Measurements from ENCODE around the gene HK1.
"Not testable (repeated sequence)": the region's sequence is repeated elsewhere in the genome, so short reads cannot be mapped to it uniquely, and the experiment has no call there.

Gene HK1

DNA sequence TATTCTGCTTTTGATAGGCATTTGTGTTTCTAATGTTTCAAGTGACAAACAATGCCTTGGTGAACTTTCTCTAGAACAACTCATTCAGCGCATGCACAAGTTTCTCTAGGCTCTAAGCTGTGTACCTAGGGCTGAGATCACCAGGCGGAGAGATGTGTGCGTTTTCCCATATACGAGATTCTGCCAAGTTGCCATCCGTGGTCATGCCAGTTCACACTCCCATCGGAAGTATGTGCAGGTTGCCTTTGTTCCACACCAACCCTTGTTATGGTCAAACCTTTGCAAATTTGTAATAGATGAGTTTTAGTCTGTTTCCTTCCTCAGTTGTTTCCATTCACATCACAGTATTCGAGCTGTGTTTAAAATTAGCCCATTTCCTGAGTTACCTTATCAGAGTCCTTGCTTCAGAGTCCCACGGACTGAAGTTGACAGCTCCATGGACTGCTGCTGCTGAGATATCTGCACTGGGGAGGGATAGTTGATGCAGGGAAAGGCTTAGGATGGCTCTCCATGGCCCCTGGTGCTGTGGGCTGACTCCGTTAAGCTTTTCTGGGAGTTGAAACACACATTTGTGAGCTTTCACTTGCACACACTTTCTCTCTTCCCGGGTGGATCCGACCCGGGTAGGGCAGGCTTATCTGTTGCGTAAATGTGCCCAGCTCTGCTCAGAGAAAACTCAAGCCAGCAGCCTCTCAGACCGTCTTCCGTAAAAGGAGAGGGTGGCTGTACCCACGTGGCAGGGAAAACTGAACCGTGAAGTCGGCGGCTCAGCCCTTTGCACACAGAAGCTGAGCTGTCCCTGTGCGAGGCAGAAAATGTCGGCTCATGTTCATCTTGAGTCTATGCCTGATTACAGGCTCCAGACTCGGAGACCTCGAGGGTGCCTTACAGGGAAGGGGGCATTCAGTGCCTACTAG, 49.4 kb downstream of the HK1 start:
- Histone ChIP-seq H3K4me1 (ENCODE audit: control insufficient read depth, insufficient read depth, low read length, unreplicated experiment) (peaks cover 42% of the 10 kb centered on the region), H2AFZ (ENCODE audit: low read length, unreplicated experiment) (peak overlapping the region; percentile 28), H3K27me3 (ENCODE audit: insufficient read depth, low read length) (no peaks in the 10 kb centered on the region), H3K36me3 (ENCODE audit: insufficient read depth, low read length) (peaks cover 3% of the 10 kb centered on the region; the same call in 1 of the 2 replicates), H3K4me3 (ENCODE audit: low read depth, low read length) (peak overlapping the region; percentile 3), H3K79me2 (ENCODE audit: control insufficient read depth, insufficient read depth, low read length, unreplicated experiment) (peaks cover 92% of the 10 kb centered on the region), H3K27ac (ENCODE audit: low read depth, low read length) (peak overlapping the region; percentile 57)

- H3K4me3 ChIP-seq (ENCODE audit: low read depth, low read length): peak overlapping the region; percentile 3; the same call in 1 of the 2 replicates
- H3K79me2 ChIP-seq (ENCODE audit: control insufficient read depth, insufficient read depth, low read length, unreplicated experiment): peaks cover 92% of the 10 kb centered on the region
- H3K27ac ChIP-seq (ENCODE audit: low read depth, low read length): peak overlapping the region; percentile 57
Observed at GRCh38 chr10:69328380-69328735, 50.1 kb downstream of the HK1 start.

DNA sequence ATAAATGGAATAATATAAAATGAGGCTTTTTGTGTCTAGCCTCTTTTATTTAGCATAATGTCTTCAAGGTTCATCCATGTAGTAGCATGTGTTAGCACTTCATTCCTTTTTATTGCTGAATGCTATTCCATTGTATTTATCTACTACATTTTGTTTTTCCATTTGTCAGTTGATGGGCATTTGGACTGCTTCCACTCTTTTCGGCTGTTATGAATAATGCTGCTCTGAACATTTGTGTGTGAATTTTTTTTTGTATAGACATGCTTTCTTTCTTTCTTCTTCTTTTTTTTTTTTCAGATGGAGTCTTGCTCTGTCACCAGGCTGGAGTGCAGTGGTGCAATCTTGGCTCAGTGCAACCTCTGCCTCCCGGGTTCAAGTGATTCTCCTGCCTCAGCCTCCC, 50.6 kb downstream of the HK1 start:
- H3K36me3 ChIP-seq (ENCODE audit: insufficient read depth, low read length); H3K4me3 ChIP-seq (ENCODE audit: low read depth, low read length); H3K27ac ChIP-seq (ENCODE audit: low read depth, low read length); H2AFZ ChIP-seq (ENCODE audit: low read length, unreplicated experiment); H3K27me3 ChIP-seq (ENCODE audit: insufficient read depth, low read length): not testable (repeated sequence)
- Histone ChIP-seq H3K79me2 (ENCODE audit: control insufficient read depth, insufficient read depth, low read length, unreplicated experiment) (peaks cover 92% of the 10 kb centered on the region), H3K4me1 (ENCODE audit: control insufficient read depth, insufficient read depth, low read length, unreplicated experiment) (peaks cover 46% of the 10 kb centered on the region)

More at GRCh38 chr10:69328380-69328735, 50.1 kb downstream of the HK1 start:
- Histone ChIP-seq H3K36me3 (ENCODE audit: insufficient read depth, low read length) (peaks cover 5% of the 10 kb centered on the region; the same call in 1 of the 2 replicates), H3K4me1 (ENCODE audit: control insufficient read depth, insufficient read depth, low read length, unreplicated experiment) (peaks cover 47% of the 10 kb centered on the region), H3K27me3 (ENCODE audit: insufficient read depth, low read length) (no peaks in the 10 kb centered on the region), H2AFZ (ENCODE audit: low read length, unreplicated experiment) (peak overlapping the region; percentile 28)

DNA sequence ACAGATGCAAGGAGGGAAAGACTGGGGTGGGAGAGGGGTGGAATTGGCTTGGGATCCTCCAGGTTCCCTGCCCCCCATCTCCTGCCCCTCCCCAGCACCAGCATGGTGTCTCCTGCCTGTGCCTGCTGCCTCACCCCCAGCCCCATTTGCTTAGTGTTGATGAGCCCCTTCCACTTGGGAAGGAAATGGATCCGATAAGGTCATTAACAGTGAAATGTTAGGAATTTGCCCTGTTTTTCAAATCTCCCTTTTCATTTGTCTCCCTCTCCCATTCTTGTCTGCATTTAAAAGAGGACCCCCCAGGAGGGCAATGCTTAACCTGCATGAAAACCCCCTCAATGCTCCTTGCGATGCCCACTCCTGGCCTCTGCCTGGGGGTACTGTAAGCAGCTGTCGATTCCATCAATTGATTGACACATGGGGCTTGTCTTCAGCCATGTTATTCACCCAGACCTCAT, 51.5 kb downstream of the HK1 start:
- Histone ChIP-seq H3K27ac (ENCODE audit: low read depth, low read length) (no peak overlapping the region), H3K36me3 (ENCODE audit: insufficient read depth, low read length) (peaks cover 5% of the 10 kb centered on the region; the same call in 1 of the 2 replicates), H3K4me1 (ENCODE audit: control insufficient read depth, insufficient read depth, low read length, unreplicated experiment) (peaks cover 54% of the 10 kb centered on the region), H3K79me2 (ENCODE audit: control insufficient read depth, insufficient read depth, low read length, unreplicated experiment) (peaks cover 94% of the 10 kb centered on the region), H2AFZ (ENCODE audit: low read length, unreplicated experiment) (no peak overlapping the region), H3K4me3 (ENCODE audit: low read depth, low read length) (no peak overlapping the region), H3K27me3 (ENCODE audit: insufficient read depth, low read length) (no peaks in the 10 kb centered on the region)

- Histone ChIP-seq H3K27me3 (ENCODE audit: insufficient read depth, low read length) (no peaks in the 10 kb centered on the region), H2AFZ (ENCODE audit: low read length, unreplicated experiment) (no peak overlapping the region), H3K36me3 (ENCODE audit: insufficient read depth, low read length) (peaks cover 5% of the 10 kb centered on the region; the same call in 1 of the 2 replicates), H3K4me3 (ENCODE audit: low read depth, low read length) (no peak overlapping the region), H3K4me1 (ENCODE audit: control insufficient read depth, insufficient read depth, low read length, unreplicated experiment) (peaks cover 59% of the 10 kb centered on the region), H3K79me2 (ENCODE audit: control insufficient read depth, insufficient read depth, low read length, unreplicated experiment) (peaks cover 94% of the 10 kb centered on the region), H3K27ac (ENCODE audit: low read depth, low read length) (no peak overlapping the region)
Observed at GRCh38 chr10:69331161-69331560, 52.9 kb downstream of the HK1 start.

DNA sequence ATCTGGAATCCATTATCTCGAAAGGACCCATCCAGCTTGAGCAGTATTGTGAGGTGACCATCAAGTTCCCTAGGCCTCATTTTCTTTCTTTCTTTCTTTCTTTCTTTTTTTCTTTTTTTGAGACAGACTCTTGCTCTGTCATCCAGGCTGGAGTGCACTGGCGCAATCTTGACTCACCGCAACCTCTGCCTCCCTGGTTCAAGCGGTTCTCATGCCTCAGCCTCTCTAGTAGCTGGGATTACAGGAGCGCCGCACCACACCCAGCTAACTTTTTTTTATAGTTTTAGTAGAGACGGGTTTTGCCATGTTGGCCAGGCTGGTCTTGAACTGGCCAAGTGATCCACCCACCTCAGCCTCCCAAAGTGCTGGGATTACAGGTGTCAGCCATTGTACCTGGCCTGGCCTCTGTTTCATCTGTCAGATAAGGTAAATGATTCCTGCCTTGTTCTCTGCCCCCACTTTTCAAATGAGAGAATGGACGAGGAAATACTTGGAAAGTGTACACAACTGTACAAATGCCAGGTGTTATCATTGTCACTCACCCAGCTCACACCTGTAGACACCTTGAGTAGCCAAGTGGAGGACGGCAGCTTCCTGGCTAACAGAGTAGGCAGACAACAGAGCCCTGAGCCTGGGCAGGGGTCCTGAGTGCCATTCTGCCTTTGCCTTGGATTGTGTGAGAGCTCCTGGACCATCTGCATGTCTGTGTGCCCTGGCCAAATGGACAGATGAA, 54.1 kb downstream of the HK1 start:
- Histone ChIP-seq H2AFZ (ENCODE audit: low read length, unreplicated experiment) (no peak overlapping the region), H3K79me2 (ENCODE audit: control insufficient read depth, insufficient read depth, low read length, unreplicated experiment) (peaks cover 90% of the 10 kb centered on the region), H3K36me3 (ENCODE audit: insufficient read depth, low read length) (peaks cover 5% of the 10 kb centered on the region; the same call in 1 of the 2 replicates), H3K27me3 (ENCODE audit: insufficient read depth, low read length) (no peaks in the 10 kb centered on the region), H3K4me1 (ENCODE audit: control insufficient read depth, insufficient read depth, low read length, unreplicated experiment) (peaks cover 55% of the 10 kb centered on the region), H3K4me3 (ENCODE audit: low read depth, low read length) (no peak overlapping the region), H3K27ac (ENCODE audit: low read depth, low read length) (no peak overlapping the region; the same call in 1 of the 2 replicates)

- Histone ChIP-seq H3K27me3 (ENCODE audit: insufficient read depth, low read length) (no peaks in the 10 kb centered on the region), H3K4me3 (ENCODE audit: low read depth, low read length) (no peak overlapping the region)
Observed at GRCh38 chr10:69333205-69333604, 54.9 kb downstream of the HK1 start.

GRCh38 chr10:69333865-69334301, 55.6 kb downstream of the HK1 start:
- not testable (repeated sequence) for H3K27me3 ChIP-seq (ENCODE audit: insufficient read depth, low read length); H2AFZ ChIP-seq (ENCODE audit: low read length, unreplicated experiment); H3K4me3 ChIP-seq (ENCODE audit: low read depth, low read length); H3K36me3 ChIP-seq (ENCODE audit: insufficient read depth, low read length)
- H3K4me1 ChIP-seq (ENCODE audit: control insufficient read depth, insufficient read depth, low read length, unreplicated experiment): peaks cover 59% of the 10 kb centered on the region
- H3K27ac ChIP-seq (ENCODE audit: low read depth, low read length): 0 out of 2 replicates have a peak overlapping the region, but pooled peaks have one; percentile 0
- H3K79me2 ChIP-seq (ENCODE audit: control insufficient read depth, insufficient read depth, low read length, unreplicated experiment): peaks cover 90% of the 10 kb centered on the region

More at GRCh38 chr10:69333205-69333604, 54.9 kb downstream of the HK1 start:
- H3K79me2 ChIP-seq (ENCODE audit: control insufficient read depth, insufficient read depth, low read length, unreplicated experiment): peaks cover 90% of the 10 kb centered on the region
- H3K27ac ChIP-seq (ENCODE audit: low read depth, low read length): no peak overlapping the region
- peaks cover 5% of the 10 kb centered on the region; the same call in 1 of the 2 replicates for H3K36me3 ChIP-seq (ENCODE audit: insufficient read depth, low read length)
- H2AFZ ChIP-seq (ENCODE audit: low read length, unreplicated experiment): no peak overlapping the region
- peaks cover 59% of the 10 kb centered on the region for H3K4me1 ChIP-seq (ENCODE audit: control insufficient read depth, insufficient read depth, low read length, unreplicated experiment)

- peaks cover 65% of the 10 kb centered on the region for H3K4me1 ChIP-seq (ENCODE audit: control insufficient read depth, insufficient read depth, low read length, unreplicated experiment)
- H2AFZ ChIP-seq (ENCODE audit: low read length, unreplicated experiment): no peak overlapping the region
- peaks cover 5% of the 10 kb centered on the region; the same call in 1 of the 2 replicates for H3K36me3 ChIP-seq (ENCODE audit: insufficient read depth, low read length)
- peaks cover 91% of the 10 kb centered on the region for H3K79me2 ChIP-seq (ENCODE audit: control insufficient read depth, insufficient read depth, low read length, unreplicated experiment)
- H3K27me3 ChIP-seq (ENCODE audit: insufficient read depth, low read length): no peaks in the 10 kb centered on the region
- H3K4me3 ChIP-seq (ENCODE audit: low read depth, low read length): no peak overlapping the region
- H3K27ac ChIP-seq (ENCODE audit: low read depth, low read length): 0 out of 2 replicates have a peak overlapping the region, but pooled peaks have one; percentile 0
Observed at GRCh38 chr10:69334302-69335062, 56.2 kb downstream of the HK1 start.
